Spleen (tissue), 7 donors: ENCODE data around the gene TMEM205.

Source experiments
- POLR2A ChIP-seq, 3 donors: fragments of 450-650 bp; IDR thresholded peaks; one replicate each; pipeline ENCODE4 v1.5.1; 2017; ENCODE audit warnings: antibody characterized with exemption in 3 of 3, mild to moderate bottlenecking in 1 of 3
- POLR2AphosphoS5 ChIP-seq, 3 donors: sonication (generic); formaldehyde crosslinking; IDR thresholded peaks; one replicate each; pipeline ENCODE4 v1.5.1; 2017; ENCODE audit warnings: antibody characterized with exemption in 3 of 3
- TF ChIP-seq, protein P1 (sequence below), 11 experiments: fragments of 200-600 bp in 7 of 11; fragments of 450-650 bp in 4 of 11; sonication (generic) in 4 of 11; IDR thresholded peaks in 8 of 11; conservative IDR thresholded peaks in 3 of 11; 1 replicate in 7 of 11; 2 replicates in 4 of 11; pipeline versions ENCODE4 v1.4.0 to v1.8.0; 2016 to 2021; ENCODE audit warnings: antibody characterized with exemption in 11 of 11, inconsistent platforms in 4 of 11, mild to moderate bottlenecking in 1 of 11
- donor health status: DM: no; HTN: no; CAD: no; lungs with moderate emphysema.
- donor health status: DM: no; HTN: no; CAD: no.
- donor health status: DM: no; HTN: no; CAD: no.

DNA sequence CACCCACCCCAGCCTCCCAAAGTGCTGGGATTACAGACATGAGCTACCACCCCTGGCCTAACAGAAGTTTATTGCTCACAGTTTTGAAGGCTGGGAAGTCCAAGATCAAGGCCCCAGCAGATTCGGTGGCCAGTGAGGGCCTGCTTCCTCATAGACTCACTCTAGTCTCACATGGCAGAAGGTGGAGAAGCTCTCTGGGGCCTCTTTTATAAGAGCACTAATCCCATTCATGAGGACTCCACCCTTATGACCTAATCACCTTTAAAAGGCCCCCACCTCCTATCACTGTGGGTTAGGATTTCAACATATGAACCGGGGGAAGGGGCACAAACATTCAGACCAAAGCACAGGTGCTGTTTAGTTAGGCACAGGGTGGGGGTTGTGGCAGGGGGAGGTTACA, 21.5 kb upstream of the TMEM205 start:
- no peak for TF ChIP-seq POLR2A (IDR thresholded peaks at IDR 0.05)
- TF ChIP-seq, protein P1, sequence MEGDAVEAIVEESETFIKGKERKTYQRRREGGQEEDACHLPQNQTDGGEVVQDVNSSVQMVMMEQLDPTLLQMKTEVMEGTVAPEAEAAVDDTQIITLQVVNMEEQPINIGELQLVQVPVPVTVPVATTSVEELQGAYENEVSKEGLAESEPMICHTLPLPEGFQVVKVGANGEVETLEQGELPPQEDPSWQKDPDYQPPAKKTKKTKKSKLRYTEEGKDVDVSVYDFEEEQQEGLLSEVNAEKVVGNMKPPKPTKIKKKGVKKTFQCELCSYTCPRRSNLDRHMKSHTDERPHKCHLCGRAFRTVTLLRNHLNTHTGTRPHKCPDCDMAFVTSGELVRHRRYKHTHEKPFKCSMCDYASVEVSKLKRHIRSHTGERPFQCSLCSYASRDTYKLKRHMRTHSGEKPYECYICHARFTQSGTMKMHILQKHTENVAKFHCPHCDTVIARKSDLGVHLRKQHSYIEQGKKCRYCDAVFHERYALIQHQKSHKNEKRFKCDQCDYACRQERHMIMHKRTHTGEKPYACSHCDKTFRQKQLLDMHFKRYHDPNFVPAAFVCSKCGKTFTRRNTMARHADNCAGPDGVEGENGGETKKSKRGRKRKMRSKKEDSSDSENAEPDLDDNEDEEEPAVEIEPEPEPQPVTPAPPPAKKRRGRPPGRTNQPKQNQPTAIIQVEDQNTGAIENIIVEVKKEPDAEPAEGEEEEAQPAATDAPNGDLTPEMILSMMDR (IDR thresholded peaks at IDR 0.05 in 8 of 11, conservative IDR thresholded peaks at IDR 0.05 in 3 of 11) = no peak
- TF ChIP-seq POLR2AphosphoS5 (IDR thresholded peaks at IDR 0.05) = no peak
